ENCODE measurements around the gene KRTAP12-4.
A peak's percentile ranks its signal among the peaks of the same experiment; 100 is the strongest.

KRTAP12-4 gene

DNA sequence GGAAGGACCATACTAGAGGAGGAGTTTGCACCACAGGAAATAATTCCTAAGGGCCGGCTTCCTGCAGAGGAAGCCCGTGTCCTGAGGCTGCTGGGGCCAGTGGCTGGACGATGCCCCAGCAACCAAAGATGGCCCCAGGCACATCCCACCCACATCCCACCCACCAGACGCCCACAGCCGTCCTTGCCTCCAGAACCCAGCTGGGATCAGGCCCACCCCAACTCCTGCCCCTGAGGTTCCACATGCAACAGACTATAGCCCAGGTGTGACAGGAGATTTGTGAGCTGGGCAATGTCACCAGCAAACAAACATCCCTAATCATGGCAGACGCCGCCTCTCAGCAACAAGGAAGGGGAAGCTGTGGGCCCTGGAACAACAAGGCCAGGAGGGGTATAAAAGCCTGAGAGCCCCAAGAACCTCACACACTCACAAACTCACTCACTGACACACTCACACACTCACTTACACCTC is 27.8 kb downstream of the KRTAP12-4 start, which contains the start of gene KRTAP10-9:
Gene KRTAP10-9, plus strand, starts transcription at position 421 of the 471 bp plus-strand sequence. CDS start 79 bp downstream, outside the sequence.
- Histone ChIP-seq H3K27me3 (ENCODE audit: insufficient read depth, low read length, poor library complexity) (no peaks in the 10 kb centered on the region), H3K4me3 (ENCODE audit: low read depth in 1 of 2, low read length in 2 of 2) (no peak within 1 kb of the TSS), H3K4me2 (ENCODE audit: insufficient read depth, low read length) (no peak within 1 kb of the TSS), H3K79me2 (ENCODE audit: insufficient read depth, low read length) (no peaks in the 10 kb centered on the region), H3K9ac (ENCODE audit: low read depth, low read length) (no peak within 1 kb of the TSS), H3K27ac (ENCODE audit: low read length) (no peak within 1 kb of the TSS), H2AFZ (ENCODE audit: low read depth, low read length) (no peak within 1 kb of the TSS), H3K4me1 (ENCODE audit: insufficient read depth, low read length) (no peaks in the 10 kb centered on the region), H3K36me3 (ENCODE audit: insufficient read depth, low read length) (no peaks in the 10 kb centered on the region), H3K9me3 (ENCODE audit: insufficient read depth, low read length, severe bottlenecking) (peaks cover 15% of the 10 kb centered on the region), H4K20me1 (ENCODE audit: insufficient read depth, low read length) (no peaks in the 10 kb centered on the region)
- DNase-seq (no peak), ATAC-seq (ENCODE audit: insufficient read depth, low read depth) (no peak)
- TF ChIP-seq, protein P1, sequence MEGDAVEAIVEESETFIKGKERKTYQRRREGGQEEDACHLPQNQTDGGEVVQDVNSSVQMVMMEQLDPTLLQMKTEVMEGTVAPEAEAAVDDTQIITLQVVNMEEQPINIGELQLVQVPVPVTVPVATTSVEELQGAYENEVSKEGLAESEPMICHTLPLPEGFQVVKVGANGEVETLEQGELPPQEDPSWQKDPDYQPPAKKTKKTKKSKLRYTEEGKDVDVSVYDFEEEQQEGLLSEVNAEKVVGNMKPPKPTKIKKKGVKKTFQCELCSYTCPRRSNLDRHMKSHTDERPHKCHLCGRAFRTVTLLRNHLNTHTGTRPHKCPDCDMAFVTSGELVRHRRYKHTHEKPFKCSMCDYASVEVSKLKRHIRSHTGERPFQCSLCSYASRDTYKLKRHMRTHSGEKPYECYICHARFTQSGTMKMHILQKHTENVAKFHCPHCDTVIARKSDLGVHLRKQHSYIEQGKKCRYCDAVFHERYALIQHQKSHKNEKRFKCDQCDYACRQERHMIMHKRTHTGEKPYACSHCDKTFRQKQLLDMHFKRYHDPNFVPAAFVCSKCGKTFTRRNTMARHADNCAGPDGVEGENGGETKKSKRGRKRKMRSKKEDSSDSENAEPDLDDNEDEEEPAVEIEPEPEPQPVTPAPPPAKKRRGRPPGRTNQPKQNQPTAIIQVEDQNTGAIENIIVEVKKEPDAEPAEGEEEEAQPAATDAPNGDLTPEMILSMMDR (IDR thresholded peaks at IDR 0.05; ENCODE audit: borderline replicate concordance, extremely low read depth, low read length, poor library complexity, severe bottlenecking) = no peak
- TF ChIP-seq EZH2 (IDR thresholded peaks at IDR 0.05; ENCODE audit: borderline replicate concordance, low read depth, low read length, severe bottlenecking) = no peak

DNA sequence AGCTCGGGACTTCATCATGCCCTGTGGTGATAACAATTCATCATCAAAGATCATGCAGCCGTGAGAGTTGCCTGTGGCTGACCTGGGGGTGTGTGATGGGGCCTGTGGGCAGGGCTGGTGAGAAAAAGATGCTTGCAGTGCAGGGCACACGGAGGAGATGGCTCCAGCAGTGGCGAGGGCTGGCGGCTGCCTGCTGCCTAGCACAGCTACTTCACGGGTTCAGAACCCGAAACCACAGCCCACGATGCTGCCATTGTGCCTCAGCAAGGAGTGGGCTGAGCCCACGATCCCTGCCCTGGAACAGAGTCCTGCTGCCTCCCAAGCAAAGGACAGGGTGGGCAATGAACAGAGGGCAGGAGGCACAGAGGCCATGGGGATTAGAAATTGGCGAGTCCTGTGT is 28.2 kb downstream of the KRTAP12-4 start:
- peak; percentile 10 for DNase-seq
- Histone ChIP-seq H3K9ac (ENCODE audit: low read depth, low read length) (no peak overlapping the region), H3K9me3 (ENCODE audit: insufficient read depth, low read length, severe bottlenecking) (peaks cover 15% of the 10 kb centered on the region), H3K27ac (ENCODE audit: low read length) (no peak overlapping the region), H4K20me1 (ENCODE audit: insufficient read depth, low read length) (no peaks in the 10 kb centered on the region), H3K4me2 (ENCODE audit: insufficient read depth, low read length) (no peak overlapping the region), H2AFZ (ENCODE audit: low read depth, low read length) (no peak overlapping the region), H3K79me2 (ENCODE audit: insufficient read depth, low read length) (no peaks in the 10 kb centered on the region), H3K4me1 (ENCODE audit: insufficient read depth, low read length) (no peaks in the 10 kb centered on the region), H3K4me3 (ENCODE audit: low read depth in 1 of 2, low read length in 2 of 2) (no peak overlapping the region), H3K27me3 (ENCODE audit: insufficient read depth, low read length, poor library complexity) (no peaks in the 10 kb centered on the region), H3K36me3 (ENCODE audit: insufficient read depth, low read length) (no peaks in the 10 kb centered on the region)
- ATAC-seq (ENCODE audit: insufficient read depth, low read depth) = peak; percentile 39; the same call in 1 of the 3 replicates
- TF ChIP-seq, protein P1 (IDR thresholded peaks at IDR 0.05; ENCODE audit: borderline replicate concordance, extremely low read depth, low read length, poor library complexity, severe bottlenecking) = no peak
- TF ChIP-seq EZH2 (IDR thresholded peaks at IDR 0.05; ENCODE audit: borderline replicate concordance, low read depth, low read length, severe bottlenecking) = no peak

DNA sequence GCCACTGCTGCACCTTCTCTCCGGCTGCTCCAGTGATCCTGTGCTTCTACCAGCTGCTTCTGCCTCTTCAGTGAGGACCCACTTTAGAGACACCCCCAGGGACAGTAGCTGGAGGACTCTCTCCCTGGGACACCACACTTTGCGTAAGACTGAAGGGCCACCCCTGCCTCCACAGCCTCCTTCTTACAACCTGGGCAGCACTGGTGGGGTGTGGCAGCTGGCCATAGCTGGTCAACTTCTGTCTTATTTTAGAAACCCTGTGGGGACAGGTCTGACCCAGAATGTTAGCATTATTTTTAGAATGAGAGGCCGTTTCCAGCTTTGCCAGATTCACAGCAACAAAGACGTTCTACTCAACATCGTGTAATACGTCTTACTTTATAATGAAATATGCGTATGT is 28.7 kb downstream of the KRTAP12-4 start:
- no peaks in the 10 kb centered on the region for H3K36me3 ChIP-seq (ENCODE audit: insufficient read depth, low read length)
- H3K9ac ChIP-seq (ENCODE audit: low read depth, low read length) = no peak overlapping the region
- TF ChIP-seq, protein P1 (IDR thresholded peaks at IDR 0.05; ENCODE audit: borderline replicate concordance, extremely low read depth, low read length, poor library complexity, severe bottlenecking) = no peak
- no peak for TF ChIP-seq EZH2 (IDR thresholded peaks at IDR 0.05; ENCODE audit: borderline replicate concordance, low read depth, low read length, severe bottlenecking)
- no peak overlapping the region for H3K4me2 ChIP-seq (ENCODE audit: insufficient read depth, low read length)
- H3K27me3 ChIP-seq (ENCODE audit: insufficient read depth, low read length, poor library complexity) = no peaks in the 10 kb centered on the region
- no peaks in the 10 kb centered on the region for H3K4me1 ChIP-seq (ENCODE audit: insufficient read depth, low read length)
- H3K79me2 ChIP-seq (ENCODE audit: insufficient read depth, low read length) = no peaks in the 10 kb centered on the region
- DNase-seq (no peak), ATAC-seq (ENCODE audit: insufficient read depth, low read depth) (no peak)
- H4K20me1 ChIP-seq (ENCODE audit: insufficient read depth, low read length) = no peaks in the 10 kb centered on the region
- H2AFZ ChIP-seq (ENCODE audit: low read depth, low read length) = no peak overlapping the region
- H3K4me3 ChIP-seq (ENCODE audit: low read depth in 1 of 2, low read length in 2 of 2) = no peak overlapping the region
- peaks cover 10% of the 10 kb centered on the region for H3K9me3 ChIP-seq (ENCODE audit: insufficient read depth, low read length, severe bottlenecking)
- H3K27ac ChIP-seq (ENCODE audit: low read length) = no peak overlapping the region
